Hepatocyte (in vitro differentiated cells): Measurements from ENCODE around the gene ARHGEF12. TPM values are rescaled to one million over a fixed set of nuclear protein-coding genes. Genes with fewer than 3 reads are reported as not detected.

Experiments used
- DNase-seq: peaks from one replicate; pipeline ENCODE4 v3.0.0-alpha.2; 2016; ENCODE audit warnings: low spot score
- H2AFZ ChIP-seq: fragments of 200-600 bp; sonication (generic); 2 replicates; pipeline ENCODE4 v1.6.0; 2016; ENCODE audit warnings: antibody characterized with exemption, mild to moderate bottlenecking
- H3K27ac ChIP-seq: fragments of 200-600 bp; sonication (generic); 2 replicates; pipeline ENCODE4 v1.5.1; 2016; ENCODE audit warnings: mild to moderate bottlenecking
- H3K27me3 ChIP-seq: fragments of 200-600 bp; sonication (generic); 2 replicates; pipeline ENCODE4 v1.6.1; 2016
- H3K36me3 ChIP-seq: fragments of 200-600 bp; sonication (generic); replicated peaks from 2 replicates; pipeline ENCODE4 v1.5.1; 2016; ENCODE audit warnings: low read depth; ENCODE audit not compliant: insufficient read depth
- H3K4me1 ChIP-seq: fragments of 200-600 bp; sonication (generic); 2 replicates; pipeline ENCODE4 v1.5.1; 2016; ENCODE audit warnings: mild to moderate bottlenecking, moderate library complexity; ENCODE audit not compliant: insufficient read depth
- H3K4me2 ChIP-seq: fragments of 200-600 bp; sonication (generic); 2 replicates; pipeline ENCODE4 v1.6.0; 2016
- H3K4me3 ChIP-seq: fragments of 200-600 bp; sonication (generic); 2 replicates; pipeline ENCODE4 v1.5.1; 2016; ENCODE audit warnings: mild to moderate bottlenecking
- H3K79me2 ChIP-seq: fragments of 200-600 bp; sonication (generic); 2 replicates; pipeline ENCODE4 v1.6.0; 2017; ENCODE audit warnings: mild to moderate bottlenecking
- H3K9me2 ChIP-seq: fragments of 200-600 bp; sonication (generic); replicated peaks from 2 replicates; pipeline ENCODE4 v1.6.0; 2017; ENCODE audit warnings: mild to moderate bottlenecking; ENCODE audit not compliant: insufficient read depth
- H3K9me3 ChIP-seq: fragments of 200-600 bp; sonication (generic); 2 replicates; pipeline ENCODE4 v1.5.1; 2016; ENCODE audit warnings: low read depth, mild to moderate bottlenecking
- H4K20me1 ChIP-seq: fragments of 200-600 bp; sonication (generic); 2 replicates; pipeline ENCODE4 v1.6.0; 2016; ENCODE audit warnings: mild to moderate bottlenecking; ENCODE audit not compliant: insufficient read depth, poor library complexity, severe bottlenecking
- EZH2 ChIP-seq: fragments of 200-600 bp; sonication (generic); IDR thresholded peaks from 2 replicates; pipeline ENCODE4 v1.6.1; 2016; ENCODE audit warnings: antibody characterized with exemption, mild to moderate bottlenecking, borderline replicate concordance
- EZH2phosphoT487 ChIP-seq: fragments of 200-600 bp; sonication (generic); IDR thresholded peaks from one replicate; pipeline ENCODE4 v1.6.1; 2018; ENCODE audit warnings: antibody characterized with exemption, mild to moderate bottlenecking, low read depth, moderate library complexity; ENCODE audit not compliant: unreplicated experiment, severe bottlenecking
- WGBS: methylation state at CpG from one replicate; pipeline ENCODE4 v1.1.6; 2016; ENCODE audit warnings: low lambda C conversion rate; ENCODE audit errors: missing lambda C conversion rate; 5-methylcytosine and 5-hydroxymethylcytosine counted together
- polyA plus RNA-seq: library from polyadenylated mRNA; unstranded; fragments of >200 nt; fragmentation: Nextera tagmentation; extraction: Ambion mirVana; gene quantifications from 2 replicates; pipeline ENCODE4 v1.2.1, GENCODE V29; 2016
- total RNA-seq: library from RNA; depleted of rRNA; stranded (reverse); fragments of >200 nt; gene quantifications from 2 replicates; pipeline ENCODE4 v1.2.3, GENCODE V29; 2014
- TF ChIP-seq, protein P1 (sequence below): fragments of 200-600 bp; sonication (generic); IDR thresholded peaks from 2 replicates; pipeline ENCODE4 v1.5.1; 2016; ENCODE audit warnings: antibody characterized with exemption, mild to moderate bottlenecking; ENCODE audit not compliant: poor library complexity

Gene ARHGEF12
- total and polyA plus RNA-seq, 2 experiments from 2014 or later = 21.2 to 75.1 TPM

- Histone ChIP-seq H3K4me2 (no peak overlapping the region), H3K9me3 (peaks cover 4% of the 10 kb centered on the region), H4K20me1 (peaks cover 16% of the 10 kb centered on the region), H3K4me3 (no peak overlapping the region), H3K36me3 (no peaks in the 10 kb centered on the region), H3K4me1 (peaks cover 15% of the 10 kb centered on the region), H2AFZ (no peak overlapping the region), H3K9me2 (no peaks in the 10 kb centered on the region), H3K79me2 (peaks cover 97% of the 10 kb centered on the region), H3K27me3 (no peaks in the 10 kb centered on the region), H3K27ac (peak overlapping the region; percentile 21)
- no peak for TF ChIP-seq EZH2phosphoT487
- no peak for TF ChIP-seq EZH2
- TF ChIP-seq, protein P1, sequence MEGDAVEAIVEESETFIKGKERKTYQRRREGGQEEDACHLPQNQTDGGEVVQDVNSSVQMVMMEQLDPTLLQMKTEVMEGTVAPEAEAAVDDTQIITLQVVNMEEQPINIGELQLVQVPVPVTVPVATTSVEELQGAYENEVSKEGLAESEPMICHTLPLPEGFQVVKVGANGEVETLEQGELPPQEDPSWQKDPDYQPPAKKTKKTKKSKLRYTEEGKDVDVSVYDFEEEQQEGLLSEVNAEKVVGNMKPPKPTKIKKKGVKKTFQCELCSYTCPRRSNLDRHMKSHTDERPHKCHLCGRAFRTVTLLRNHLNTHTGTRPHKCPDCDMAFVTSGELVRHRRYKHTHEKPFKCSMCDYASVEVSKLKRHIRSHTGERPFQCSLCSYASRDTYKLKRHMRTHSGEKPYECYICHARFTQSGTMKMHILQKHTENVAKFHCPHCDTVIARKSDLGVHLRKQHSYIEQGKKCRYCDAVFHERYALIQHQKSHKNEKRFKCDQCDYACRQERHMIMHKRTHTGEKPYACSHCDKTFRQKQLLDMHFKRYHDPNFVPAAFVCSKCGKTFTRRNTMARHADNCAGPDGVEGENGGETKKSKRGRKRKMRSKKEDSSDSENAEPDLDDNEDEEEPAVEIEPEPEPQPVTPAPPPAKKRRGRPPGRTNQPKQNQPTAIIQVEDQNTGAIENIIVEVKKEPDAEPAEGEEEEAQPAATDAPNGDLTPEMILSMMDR = no peak
- DNase-seq = no peak
- 77% methylated on average over 3 of the region's 3 CpGs for WGBS
Observed at GRCh38 chr11:120375076-120375475, 38.9 kb downstream of the ARHGEF12 start.

DNA sequence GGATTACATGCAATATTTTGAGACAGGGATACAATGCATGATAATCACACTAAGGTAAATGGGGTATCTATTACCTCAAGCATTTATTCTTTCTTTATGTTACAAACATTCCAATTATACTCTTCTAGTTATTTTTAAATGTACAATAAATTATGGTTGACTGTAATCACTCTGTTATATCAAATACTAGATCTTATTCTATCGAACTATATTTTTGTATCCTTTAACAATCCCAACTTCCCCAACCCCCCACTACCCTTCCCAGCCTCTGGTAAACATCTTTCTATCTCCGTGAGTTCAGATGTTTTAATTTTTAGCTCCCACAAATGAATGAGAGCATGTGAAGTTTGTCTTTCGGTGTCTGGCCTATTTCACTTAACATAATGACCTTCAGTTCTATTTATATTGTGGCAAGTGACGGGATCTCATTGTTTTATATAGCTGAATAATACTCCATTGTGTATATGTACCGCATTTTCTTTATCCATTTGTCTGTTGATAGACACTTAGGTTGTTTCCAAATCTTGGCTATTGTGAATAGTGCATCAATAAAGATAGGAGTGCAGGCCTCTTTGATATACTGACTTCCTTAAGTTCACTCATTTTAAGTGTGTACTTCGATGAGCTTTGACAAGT is 40.5 kb downstream of the ARHGEF12 start:
- 95% methylated on average over 6 of the region's 6 CpGs for WGBS
- Histone ChIP-seq H4K20me1 (peaks cover 8% of the 10 kb centered on the region), H3K9me2 (no peaks in the 10 kb centered on the region), H3K9me3 (peaks cover 4% of the 10 kb centered on the region), H3K27me3 (no peaks in the 10 kb centered on the region), H3K27ac (no peak overlapping the region), H3K4me2 (no peak overlapping the region), H3K36me3 (no peaks in the 10 kb centered on the region), H3K4me1 (peaks cover 11% of the 10 kb centered on the region), H3K4me3 (no peak overlapping the region), H3K79me2 (peaks cover 97% of the 10 kb centered on the region), H2AFZ (no peak overlapping the region)
- TF ChIP-seq EZH2phosphoT487 (no peak), EZH2 (no peak)
- TF ChIP-seq, protein P1 = no peak
- DNase-seq = no peak

DNA sequence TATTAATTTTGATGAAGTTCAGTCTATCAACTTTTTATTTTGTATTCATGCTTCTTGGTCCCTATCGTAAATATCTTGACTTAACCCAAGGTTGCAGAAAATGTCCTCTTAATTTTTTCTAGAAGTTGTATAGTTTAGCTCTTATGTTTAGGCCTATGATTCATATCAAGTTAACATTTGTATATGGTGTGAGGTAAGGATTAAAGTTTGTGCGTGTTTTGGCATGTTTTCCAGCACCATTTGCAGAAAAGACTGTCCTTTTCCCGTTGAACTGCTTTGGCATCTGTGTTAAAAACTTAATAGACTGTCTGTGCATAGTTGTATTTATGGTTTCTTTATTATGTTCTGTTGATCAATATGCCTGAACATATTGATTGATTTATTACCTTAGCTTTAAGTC is 42.3 kb downstream of the ARHGEF12 start:
- H3K27me3 ChIP-seq = no peaks in the 10 kb centered on the region
- peaks cover 4% of the 10 kb centered on the region for H3K9me3 ChIP-seq
- no peak overlapping the region for H3K27ac ChIP-seq
- H4K20me1 ChIP-seq = peaks cover 11% of the 10 kb centered on the region
- H3K4me3 ChIP-seq = no peak overlapping the region
- no peaks in the 10 kb centered on the region for H3K4me1 ChIP-seq
- peaks cover 100% of the 10 kb centered on the region for H3K79me2 ChIP-seq
- H3K4me2 ChIP-seq = no peak overlapping the region
- H3K36me3 ChIP-seq = no peaks in the 10 kb centered on the region
- no peaks in the 10 kb centered on the region for H3K9me2 ChIP-seq
- TF ChIP-seq EZH2phosphoT487 = no peak
- TF ChIP-seq, protein P1 = no peak
- no peak for TF ChIP-seq EZH2
- H2AFZ ChIP-seq = no peak overlapping the region
- WGBS = 97% methylated on average over 3 of the region's 3 CpGs
- DNase-seq = no peak

DNA sequence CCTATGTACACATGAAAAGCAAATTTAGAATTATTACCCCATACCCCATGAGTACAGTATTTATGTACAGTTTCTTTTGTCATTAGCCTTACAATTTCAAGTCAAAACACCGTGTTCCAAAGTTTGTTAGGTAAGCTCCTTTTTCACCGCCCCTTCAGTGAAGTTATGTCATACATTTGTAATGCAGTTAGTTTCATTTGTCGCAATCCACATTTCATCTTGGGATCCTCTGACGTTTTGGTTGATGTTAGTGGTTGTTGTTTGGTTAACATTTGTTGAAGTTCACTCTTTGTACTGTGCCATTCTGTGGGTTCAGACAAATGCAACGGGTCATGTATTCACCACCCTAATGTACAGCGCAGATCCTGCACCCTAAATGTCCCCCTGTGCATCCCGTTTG is 45.2 kb downstream of the ARHGEF12 start:
- Histone ChIP-seq H3K27ac (no peak overlapping the region), H3K79me2 (peaks cover 100% of the 10 kb centered on the region), H3K4me1 (no peaks in the 10 kb centered on the region), H2AFZ (no peak overlapping the region), H3K27me3 (no peaks in the 10 kb centered on the region), H3K9me2 (no peaks in the 10 kb centered on the region), H3K9me3 (peaks cover 4% of the 10 kb centered on the region), H4K20me1 (peaks cover 26% of the 10 kb centered on the region), H3K4me3 (no peak overlapping the region), H3K36me3 (no peaks in the 10 kb centered on the region), H3K4me2 (no peak overlapping the region)
- no peak for TF ChIP-seq EZH2
- TF ChIP-seq, protein P1 = no peak
- no peak for TF ChIP-seq EZH2phosphoT487
- WGBS = 94% methylated on average over 7 of the region's 7 CpGs
- no peak for DNase-seq
